Pancreas (tissue), 10 donors: Measurements from ENCODE around the gene BSND. TPM values are rescaled to one million over a fixed set of nuclear protein-coding genes. Genes with fewer than 3 reads are reported as not detected.

ENCODE experiments used
- ATAC-seq, 4 donors: fragments of 200-7000 bp; cut with Tn5 transposase; one replicate each; pipeline versions ENCODE4 v1.8.0 to v1.9.1; 2020; ENCODE audit warnings: mild to moderate bottlenecking in 4 of 4, moderate library complexity in 4 of 4
- DNase-seq, 6 donors: peaks; one replicate each; pipeline ENCODE4 v3.0.0-alpha.2; 2020
- FAIRE-seq: peaks from 2 replicates; lab custom pipeline; 2012; peaks lifted over from hg19 to GRCh38; lab: Jason Lieb, UNC
- H3K27ac ChIP-seq, 4 donors: fragments of 200-600 bp; sonication (generic); 1 replicate in 3 of 4; 2 replicates in 1 of 4; pipeline versions ENCODE4 v1.5.0 to v1.8.0; 2020
- H3K27me3 ChIP-seq, 4 donors: fragments of 200-600 bp; one replicate each; pipeline ENCODE4 v1.8.0; 2021
- H3K36me3 ChIP-seq, 3 donors: fragments of 200-600 bp; sonication (generic) in 1 of 3; one replicate each; pipeline versions ENCODE4 v1.5.0 to v1.8.0; 2020 to 2021
- H3K4me1 ChIP-seq, 3 donors: fragments of 200-600 bp; one replicate each; pipeline ENCODE4 v1.8.0; 2021
- H3K4me3 ChIP-seq, 4 donors: fragments of 200-600 bp; sonication (generic) in 2 of 4; one replicate each; pipeline versions ENCODE4 v1.5.0 to v1.8.0; 2020 to 2021
- H3K9me3 ChIP-seq, 4 donors: fragments of 200-600 bp; one replicate each; pipeline ENCODE4 v1.8.0; 2021
- WGBS, 2 donors: extraction: QIAGEN DNeasy Blood & Tissue Kit; methylation state at CpG; one replicate each; pipeline ENCODE4 v1.1.7; 2013; 5-methylcytosine and 5-hydroxymethylcytosine counted together
- intact Hi-C, 3 donors: fragments of 100-400 bp; cut with DNase I; formaldehyde crosslinking; loops; one replicate each; pipeline versions ENCODE4 v1.11.1 to v1.14.2; 2022
- polyA plus RNA-seq, 2 donors: library from polyadenylated mRNA; stranded (reverse); fragments of 200-250 nt; gene quantifications; one replicate each; pipeline ENCODE4 v1.2.3, GENCODE V29; 2013
- total RNA-seq, 6 donors: library from RNA; stranded (reverse); fragmentation: NEBNext Ultra II Directional in 4 of 6; extraction: Animal tissue kit (Norgen Biotek cat#: 25700) in 4 of 6; gene quantifications; one replicate each; pipeline versions ENCODE4 v1.2.1 to v1.2.4, GENCODE V29; 2021 to 2023
- TF ChIP-seq, protein P1 (sequence below), 4 donors: fragments of 200-600 bp; sonication (generic) in 3 of 4; IDR thresholded peaks; one replicate each; pipeline versions ENCODE4 v1.5.0 to v1.8.0; 2021; ENCODE audit warnings: antibody characterized with exemption in 4 of 4
- donor health status: healthy with polysubstance abuse.
- donor health status: DM: no; HTN: no; CAD: no; lungs with moderate emphysema.
- donor health status: DM: no; HTN: no; CAD: no.
- donor health status: control.
- donor health status: control.
- donor health status: Bipolar disorder and iron deficiency.
- donor health status: DM: yes; HTN: yes; CAD: no.
- donor health status: DM: no; HTN: no; CAD: no.
- donor health status: DM: no; HTN: no; CAD: no.
- donor health status: DM: yes; HTN: yes; CAD: no.

BSND gene
- total and polyA plus RNA-seq, 8 donors: 0.02 to 0.04 TPM; not detected in 6

DNA sequence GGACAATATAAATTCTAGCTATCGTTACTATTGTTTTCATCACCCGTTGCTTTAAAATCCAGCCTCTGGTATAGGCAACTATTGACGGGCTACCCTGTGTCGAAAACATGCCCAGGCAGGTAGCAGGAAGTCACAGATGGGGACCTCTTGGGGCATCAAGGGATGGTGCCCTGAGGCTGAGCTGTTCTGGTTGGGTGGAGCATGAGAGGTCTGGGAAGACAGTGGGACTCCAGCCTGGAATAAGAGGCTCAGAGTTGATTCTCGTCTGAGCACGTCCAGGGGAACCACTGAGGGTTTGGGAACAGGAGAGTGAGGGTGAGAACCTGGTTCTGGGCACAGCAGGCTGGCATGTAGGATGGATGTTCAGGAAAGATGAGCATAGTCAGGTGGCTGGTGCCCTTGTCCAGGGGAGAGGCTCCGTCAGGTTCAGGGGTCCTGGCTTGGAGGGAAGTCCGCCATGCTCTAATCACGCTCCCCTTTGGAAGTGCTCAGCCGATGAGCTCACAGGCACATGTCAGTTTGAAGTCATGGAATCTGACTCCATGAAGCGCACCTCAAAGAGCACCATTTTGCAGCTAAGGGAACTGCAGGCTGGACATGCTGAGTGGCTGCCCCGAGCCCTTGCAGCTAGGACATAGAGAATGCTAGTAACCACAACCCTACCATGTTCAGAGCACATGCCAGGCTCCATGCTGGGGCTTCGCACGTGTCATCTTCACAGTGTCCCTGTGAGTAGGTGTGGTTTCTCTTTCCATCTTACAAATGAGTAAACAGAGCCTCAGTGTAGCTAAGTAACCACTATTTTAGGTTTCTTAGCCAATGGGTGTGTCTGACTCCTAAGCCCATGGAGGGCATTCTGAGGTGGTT lies 61.6 kb downstream of the BSND start:
- TF ChIP-seq, protein P1, sequence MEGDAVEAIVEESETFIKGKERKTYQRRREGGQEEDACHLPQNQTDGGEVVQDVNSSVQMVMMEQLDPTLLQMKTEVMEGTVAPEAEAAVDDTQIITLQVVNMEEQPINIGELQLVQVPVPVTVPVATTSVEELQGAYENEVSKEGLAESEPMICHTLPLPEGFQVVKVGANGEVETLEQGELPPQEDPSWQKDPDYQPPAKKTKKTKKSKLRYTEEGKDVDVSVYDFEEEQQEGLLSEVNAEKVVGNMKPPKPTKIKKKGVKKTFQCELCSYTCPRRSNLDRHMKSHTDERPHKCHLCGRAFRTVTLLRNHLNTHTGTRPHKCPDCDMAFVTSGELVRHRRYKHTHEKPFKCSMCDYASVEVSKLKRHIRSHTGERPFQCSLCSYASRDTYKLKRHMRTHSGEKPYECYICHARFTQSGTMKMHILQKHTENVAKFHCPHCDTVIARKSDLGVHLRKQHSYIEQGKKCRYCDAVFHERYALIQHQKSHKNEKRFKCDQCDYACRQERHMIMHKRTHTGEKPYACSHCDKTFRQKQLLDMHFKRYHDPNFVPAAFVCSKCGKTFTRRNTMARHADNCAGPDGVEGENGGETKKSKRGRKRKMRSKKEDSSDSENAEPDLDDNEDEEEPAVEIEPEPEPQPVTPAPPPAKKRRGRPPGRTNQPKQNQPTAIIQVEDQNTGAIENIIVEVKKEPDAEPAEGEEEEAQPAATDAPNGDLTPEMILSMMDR (IDR thresholded peaks at IDR 0.05): no peak
- DNase-seq: no peak
- Histone ChIP-seq H3K27ac (no peak overlapping the region), H3K4me3 (no peak overlapping the region), H3K9me3 (no peaks in the 10 kb centered on the region), H3K4me1 (no peaks in the 10 kb centered on the region), H3K27me3 (no peaks in the 10 kb centered on the region), H3K36me3 (no peaks in the 10 kb centered on the region)
- intact Hi-C loops: no loop called here
- 92 to 93% methylated on average over 14 of the region's 14 CpGs for WGBS, 2 donors
- ATAC-seq: no peak
- no peak for FAIRE-seq

GRCh38 chr1:55061000-55061705 lies 62.4 kb downstream of the BSND start:
- H3K4me3 ChIP-seq: no peak overlapping the region
- no peak for FAIRE-seq
- intact Hi-C loops: no loop called here
- no peaks in the 10 kb centered on the region for H3K4me1 ChIP-seq
- no peaks in the 10 kb centered on the region for H3K27me3 ChIP-seq
- H3K9me3 ChIP-seq: no peaks in the 10 kb centered on the region
- no peaks in the 10 kb centered on the region for H3K36me3 ChIP-seq
- 83 to 88% methylated on average over 13 of the region's 13 CpGs for WGBS, 2 donors
- peak in 1 of 6 donors; percentile 5 for DNase-seq
- no peak overlapping the region for H3K27ac ChIP-seq
- no peak for ATAC-seq
- TF ChIP-seq, protein P1 (IDR thresholded peaks at IDR 0.05): no peak

Other genes starting within 250 kb of the BSND start
- gene PARS2, start 234.4 kb upstream of the BSND start, total RNA-seq: 1 to 10 TPM; 1.0 to 3.6 (median 2.3) TPM
- gene PARS2, start 234.4 kb upstream of the BSND start, polyA plus RNA-seq: 1 to 10 TPM in 1 of 2 donors, under 1 TPM in 1; 0.61 to 1.7 TPM
- gene TTC22, start 197.6 kb upstream of the BSND start, total RNA-seq: 10 to 100 TPM in 1 of 6 donors, 1 to 10 TPM in 5; 6.7 to 10.6 (median 7.7) TPM
- gene TTC22, start 197.6 kb upstream of the BSND start, polyA plus RNA-seq: 1 to 10 TPM; 6.1 to 6.2 TPM
- 10 to 100 TPM; 10.6 to 64.7 (median 38.5) TPM for gene DHCR24, start 111.7 kb upstream of the BSND start, total RNA-seq
- gene DHCR24, start 111.7 kb upstream of the BSND start, polyA plus RNA-seq: 10 to 100 TPM; 10.6 to 11.3 TPM
- 1 to 10 TPM; 1.1 to 2.0 (median 1.6) TPM for gene TMEM61, start 18.3 kb upstream of the BSND start, total RNA-seq
- 10 to 100 TPM in 1 of 2 donors, 1 to 10 TPM in 1; 4.6 to 15.6 TPM for gene TMEM61, start 18.3 kb upstream of the BSND start, polyA plus RNA-seq
- 10 to 100 TPM in 1 of 6 donors, 1 to 10 TPM in 4, under 1 TPM in 1; 0.95 to 10.1 (median 1.6) TPM for gene PCSK9, start 40.6 kb downstream of the BSND start, total RNA-seq
- gene PCSK9, start 40.6 kb downstream of the BSND start, polyA plus RNA-seq: 1 to 10 TPM; 3.4 to 4.9 TPM
- 10 to 100 TPM; 12.2 to 26.8 (median 16.4) TPM for gene USP24, start 216.4 kb downstream of the BSND start, total RNA-seq
- gene USP24, start 216.4 kb downstream of the BSND start, polyA plus RNA-seq: 10 to 100 TPM in 1 of 2 donors, 1 to 10 TPM in 1; 7.5 to 13.3 TPM